PC-3 (cell line): ENCODE measurements around the gene PTPRB. TPM values are rescaled to one million over a fixed set of nuclear protein-coding genes. Genes with fewer than 3 reads are reported as not detected.
"Not testable (repeated sequence)": the region's sequence is repeated elsewhere in the genome, so short reads cannot be mapped to it uniquely, and the experiment has no call there.

Source experiments
- ATAC-seq: fragments of 200-7000 bp; cut with Tn5 transposase; 2 replicates; pipeline ENCODE4 v1.9.1; 2020; ENCODE audit warnings: mild to moderate bottlenecking, moderate library complexity
- BruUV-seq: library from RNA; stranded (reverse); fragments of 400-500 nt; replicated peaks from 2 replicates; lab custom pipeline; 2021; lab: Mats Ljungman, UMichigan
- CTCF ChIA-PET: fragments of 300-600 bp; sonication (Branson Sonifier 250); formaldehyde crosslinking; loops from one replicate; lab custom pipeline; 2022; ENCODE audit warnings: antibody characterized with exemption; lab: Charles Lee
- POLR2A ChIA-PET: fragments of 300-600 bp; sonication (Branson Sonifier 250); formaldehyde crosslinking; loops from one replicate; lab custom pipeline; 2022; ENCODE audit warnings: antibody characterized with exemption; ENCODE audit not compliant: unreplicated experiment; lab: Charles Lee
- DNase-seq: peaks from one replicate; pipeline ENCODE4 v3.0.0-alpha.2; 2015
- H2AFZ ChIP-seq: fragments of 300-600 bp; sonication (generic); 2 replicates; pipeline ENCODE4 v1.6.0; 2016; ENCODE audit warnings: antibody characterized with exemption, low read length
- H3F3A ChIP-seq: fragments of 300-600 bp; sonication (generic); one replicate; pipeline ENCODE4 v1.6.0; 2017; ENCODE audit warnings: antibody characterized with exemption, low read length, control low read depth, mild to moderate bottlenecking; ENCODE audit not compliant: unreplicated experiment
- H3K27ac ChIP-seq: fragments of 300-600 bp; sonication (generic); 2 replicates; pipeline ENCODE4 v1.5.1; 2016; ENCODE audit warnings: mild to moderate bottlenecking, low read length
- H3K27me3 ChIP-seq: fragments of 300-600 bp; sonication (generic); 2 replicates; pipeline ENCODE4 v1.6.1; 2016; ENCODE audit warnings: low read length, mixed read lengths
- H3K36me3 ChIP-seq: fragments of 300-600 bp; sonication (generic); 2 replicates; pipeline ENCODE4 v1.6.1; 2016; ENCODE audit warnings: low read depth, mixed run types, low read length, mixed read lengths
- H3K4me1 ChIP-seq: fragments of 300-600 bp; sonication (generic); 2 replicates; pipeline ENCODE4 v1.5.1; 2016; ENCODE audit warnings: low read length; ENCODE audit not compliant: insufficient read depth
- H3K4me2 ChIP-seq: fragments of 300-600 bp; sonication (generic); 2 replicates; pipeline ENCODE4 v1.6.0; 2016; ENCODE audit warnings: low read length
- H3K4me3 ChIP-seq: fragments of 300-600 bp; sonication (generic); 2 replicates; pipeline ENCODE4 v1.5.1; 2016; ENCODE audit warnings: mild to moderate bottlenecking, low read length, mixed read lengths
- H3K79me2 ChIP-seq: fragments of 300-600 bp; sonication (generic); 2 replicates; pipeline ENCODE4 v1.6.1; 2017; ENCODE audit warnings: low read length, mixed read lengths
- H3K9ac ChIP-seq: fragments of 300-600 bp; sonication (generic); 2 replicates; pipeline ENCODE4 v1.6.0; 2016; ENCODE audit warnings: mild to moderate bottlenecking, low read length
- H3K9me2 ChIP-seq: fragments of 300-600 bp; sonication (generic); replicated peaks from 2 replicates; pipeline ENCODE4 v1.6.1; 2016; ENCODE audit warnings: mixed run types, low read length, mixed read lengths
- H3K9me3 ChIP-seq: fragments of 300-600 bp; sonication (generic); 2 replicates; pipeline ENCODE4 v1.6.1; 2016; ENCODE audit warnings: low read length, mixed read lengths
- H4K20me1 ChIP-seq: fragments of 300-600 bp; sonication (generic); 2 replicates; pipeline ENCODE4 v1.6.1; 2016; ENCODE audit warnings: low read length, mixed read lengths
- CTCF ChIP-seq: fragments of 300-600 bp; sonication (generic); conservative IDR thresholded peaks from 2 replicates; pipeline ENCODE4 v1.5.1; 2017; ENCODE audit warnings: antibody characterized with exemption, low read depth, mild to moderate bottlenecking, low read length
- EZH2 ChIP-seq: fragments of 300-600 bp; sonication (generic); IDR thresholded peaks from one replicate; pipeline ENCODE4 v1.6.1; 2017; ENCODE audit warnings: antibody characterized with exemption, mild to moderate bottlenecking, low read length; ENCODE audit not compliant: unreplicated experiment
- EZH2phosphoT487 ChIP-seq: fragments of 300-600 bp; sonication (generic); IDR thresholded peaks from 2 replicates; pipeline ENCODE4 v1.6.1; 2018; ENCODE audit warnings: mild to moderate bottlenecking, antibody characterized with exemption, low read length, borderline replicate concordance
- intact Hi-C: fragments of 100-400 bp; cut with micrococcal nuclease; formaldehyde crosslinking; loops from 2 replicates; pipeline ENCODE4 v1.9.0; 2023
- total RNA-seq: library from RNA; depleted of rRNA; stranded (reverse); fragments of >200 nt; gene quantifications from 2 replicates; pipeline ENCODE4 v1.2.3, GENCODE V29; 2014

PTPRB gene
- total RNA-seq, 1 experiment from 2014 or later: 0.66 TPM

GRCh38 chr12:70497508-70497907 lies 139.7 kb downstream of the PTPRB start:
- H3K79me2 ChIP-seq: no peaks in the 10 kb centered on the region
- DNase-seq (no peak), ATAC-seq (no peak)
- no peaks in the 10 kb centered on the region for H3K36me3 ChIP-seq
- no peaks in the 10 kb centered on the region for H3K9me2 ChIP-seq
- no peak overlapping the region for H3K9ac ChIP-seq
- H3K27me3 ChIP-seq: no peaks in the 10 kb centered on the region
- H4K20me1 ChIP-seq: no peaks in the 10 kb centered on the region
- BruUV-seq: no TSS peak
- H3K4me3 ChIP-seq: no peak overlapping the region
- H3K4me2 ChIP-seq: no peak overlapping the region
- CTCF ChIA-PET: no interaction called here
- no peaks in the 10 kb centered on the region for H3F3A ChIP-seq
- intact Hi-C loops: no loop called here
- no peak for TF ChIP-seq EZH2phosphoT487
- no peak for TF ChIP-seq CTCF
- TF ChIP-seq EZH2: no peak
- POLR2A ChIA-PET: no interaction called here
- H2AFZ ChIP-seq: no peak overlapping the region
- no peak overlapping the region for H3K27ac ChIP-seq
- H3K4me1 ChIP-seq: no peaks in the 10 kb centered on the region
- no peaks in the 10 kb centered on the region for H3K9me3 ChIP-seq

- DNase-seq, H3K36me3 ChIP-seq, ATAC-seq, intact Hi-C loops, H3K4me2 ChIP-seq, CTCF ChIA-PET, H3K9me2 ChIP-seq, H3F3A ChIP-seq, H3K9ac ChIP-seq, H3K79me2 ChIP-seq, H3K9me3 ChIP-seq, H4K20me1 ChIP-seq, H3K4me1 ChIP-seq, H2AFZ ChIP-seq, POLR2A ChIA-PET, BruUV-seq, H3K4me3 ChIP-seq, H3K27ac ChIP-seq, H3K27me3 ChIP-seq: not testable (repeated sequence)
These were observed 144.3 kb downstream of the PTPRB start for GRCh38 chr12:70492904-70493303.

GRCh38 chr12:70490928-70491327 lies 146.3 kb downstream of the PTPRB start:
- H3F3A ChIP-seq, H3K36me3 ChIP-seq, H3K27ac ChIP-seq, intact Hi-C loops, H3K9me2 ChIP-seq, CTCF ChIA-PET, H3K4me1 ChIP-seq, POLR2A ChIA-PET, H4K20me1 ChIP-seq, H3K9me3 ChIP-seq, H2AFZ ChIP-seq, H3K4me2 ChIP-seq, H3K27me3 ChIP-seq, H3K79me2 ChIP-seq, DNase-seq, H3K4me3 ChIP-seq, ATAC-seq, BruUV-seq, H3K9ac ChIP-seq: not testable (repeated sequence)

GRCh38 chr12:70487440-70487839 lies 149.8 kb downstream of the PTPRB start:
- intact Hi-C loops: no loop called here

More at GRCh38 chr12:70487440-70487839, 149.8 kb downstream of the PTPRB start:
- no peaks in the 10 kb centered on the region for H3K9me2 ChIP-seq
- H3F3A ChIP-seq: no peaks in the 10 kb centered on the region
- H3K27me3 ChIP-seq: no peaks in the 10 kb centered on the region
- DNase-seq: no peak
- TF ChIP-seq EZH2: no peak
- TF ChIP-seq EZH2phosphoT487: no peak
- no peak for TF ChIP-seq CTCF
- CTCF ChIA-PET: no interaction called here
- no peak for ATAC-seq
- H3K36me3 ChIP-seq: no peaks in the 10 kb centered on the region
- H3K9ac ChIP-seq: no peak overlapping the region
- no TSS peak for BruUV-seq
- no peaks in the 10 kb centered on the region for H3K79me2 ChIP-seq
- H3K27ac ChIP-seq: no peak overlapping the region
- no peaks in the 10 kb centered on the region for H3K9me3 ChIP-seq
- no peak overlapping the region for H2AFZ ChIP-seq
- H3K4me3 ChIP-seq: no peak overlapping the region
- H3K4me1 ChIP-seq: no peaks in the 10 kb centered on the region
- H4K20me1 ChIP-seq: no peaks in the 10 kb centered on the region
- POLR2A ChIA-PET: no interaction called here
- H3K4me2 ChIP-seq: no peak overlapping the region
